Mesodermal cell (in vitro differentiated cells): ENCODE data around the gene CTLA4.

Source experiments
- H3K27ac ChIP-seq: 2 replicates; pipeline ENCODE4 v1.7.0; 2013; ENCODE audit warnings: mild to moderate bottlenecking, low read depth, low read length, moderate library complexity; ENCODE audit not compliant: severe bottlenecking
- H3K36me3 ChIP-seq: 2 replicates; pipeline ENCODE4 v1.7.1; 2013; ENCODE audit warnings: mild to moderate bottlenecking, low read length, moderate library complexity; ENCODE audit not compliant: control insufficient read depth, insufficient read depth
- H3K4me1 ChIP-seq: one replicate; pipeline ENCODE4 v1.7.1; 2013; ENCODE audit warnings: mild to moderate bottlenecking, low read length; ENCODE audit not compliant: insufficient read depth, control insufficient read depth, poor library complexity, severe bottlenecking
- H3K4me3 ChIP-seq: 2 replicates; pipeline ENCODE4 v1.7.0; 2013; ENCODE audit warnings: low read length, control low read depth, mild to moderate bottlenecking; ENCODE audit not compliant: insufficient read depth, poor library complexity, severe bottlenecking; ENCODE audit errors: extremely low read depth
- H3K9me3 ChIP-seq: 2 replicates; pipeline ENCODE4 v1.7.1; 2013; ENCODE audit warnings: mild to moderate bottlenecking, low read length, moderate library complexity; ENCODE audit not compliant: control insufficient read depth
- WGBS, 2 experiments: methylation state at CpG; one replicate each; pipeline ENCODE4 v1.1.5; 2013; ENCODE audit warnings: missing lambda C conversion rate in 2 of 2; ENCODE audit not compliant: insufficient coverage in 2 of 2; 5-methylcytosine and 5-hydroxymethylcytosine counted together

CTLA4 gene

DNA sequence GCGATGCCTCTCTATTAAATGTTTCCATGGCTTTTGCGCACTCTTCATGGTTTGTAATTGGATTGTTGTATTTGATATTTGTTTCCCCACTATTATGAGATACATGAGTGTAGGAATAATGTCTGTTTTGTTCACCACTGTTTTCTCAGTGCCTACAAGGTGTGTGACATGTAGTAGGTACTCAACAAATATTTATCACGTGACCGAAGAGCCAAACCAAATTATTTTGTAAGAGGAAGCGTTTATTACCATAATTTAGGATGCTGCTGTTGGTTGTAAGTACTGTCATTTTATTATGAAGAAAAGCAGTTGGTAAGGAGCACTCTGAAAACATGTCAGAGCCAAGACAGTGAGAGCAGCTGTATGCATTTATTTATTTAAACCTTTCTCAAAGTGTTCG is 32.2 kb upstream of the CTLA4 start:
- WGBS, 2 experiments: 96 to 98% methylated on average over 4 to 6 of the region's 6 CpGs
- Histone ChIP-seq H3K4me1 (no peaks in the 10 kb centered on the region), H3K36me3 (no peaks in the 10 kb centered on the region), H3K9me3 (no peaks in the 10 kb centered on the region), H3K27ac (no peak overlapping the region), H3K4me3 (no peak overlapping the region)

DNA sequence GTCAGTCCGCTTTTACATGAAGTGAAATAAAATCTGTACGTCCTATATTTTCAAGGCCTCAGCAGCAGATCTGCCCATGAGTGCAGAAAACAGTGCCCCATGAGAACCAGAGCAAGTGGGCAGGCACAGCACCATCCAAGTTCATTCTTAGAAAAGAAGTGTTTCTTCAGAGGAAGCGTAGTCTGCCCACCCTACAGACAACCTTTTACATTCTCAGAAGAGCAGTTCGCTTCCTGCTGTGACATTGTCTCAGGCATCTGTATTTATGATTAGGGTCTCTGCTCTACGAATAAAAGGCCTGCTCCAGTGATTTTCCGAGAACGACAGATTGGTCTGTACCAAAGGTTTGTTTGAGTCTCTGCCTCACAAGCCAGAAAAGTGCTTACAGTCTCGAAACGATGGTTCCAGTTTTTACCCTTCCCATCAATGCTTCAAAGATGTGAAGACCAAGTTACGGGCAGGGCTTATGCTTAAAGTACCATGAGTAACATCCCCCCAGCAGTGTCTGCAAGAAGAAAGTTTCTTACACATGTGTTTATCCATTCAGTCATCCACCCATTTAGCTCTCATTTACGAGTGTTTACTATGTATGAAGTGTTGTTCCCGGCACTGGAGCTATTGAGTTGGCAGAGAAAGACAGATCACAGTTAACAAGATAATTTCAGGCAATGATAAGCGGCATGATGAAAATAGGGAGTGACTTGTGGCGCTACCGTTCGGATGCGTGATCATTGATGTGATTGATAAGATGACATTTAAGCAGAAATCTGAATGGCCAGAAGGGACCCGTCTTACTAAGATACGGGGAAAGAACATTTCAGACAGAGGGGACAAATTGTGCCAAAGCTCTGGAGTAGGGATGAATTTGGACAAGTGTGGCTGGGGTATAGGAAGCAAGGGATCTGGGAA is 31.4 kb upstream of the CTLA4 start:
- Histone ChIP-seq H3K27ac (no peak overlapping the region), H3K4me1 (no peaks in the 10 kb centered on the region), H3K9me3 (no peaks in the 10 kb centered on the region), H3K36me3 (no peaks in the 10 kb centered on the region), H3K4me3 (no peak overlapping the region)
- WGBS, 2 experiments: 92 to 97% methylated on average over 16 to 17 of the region's 19 CpGs

DNA sequence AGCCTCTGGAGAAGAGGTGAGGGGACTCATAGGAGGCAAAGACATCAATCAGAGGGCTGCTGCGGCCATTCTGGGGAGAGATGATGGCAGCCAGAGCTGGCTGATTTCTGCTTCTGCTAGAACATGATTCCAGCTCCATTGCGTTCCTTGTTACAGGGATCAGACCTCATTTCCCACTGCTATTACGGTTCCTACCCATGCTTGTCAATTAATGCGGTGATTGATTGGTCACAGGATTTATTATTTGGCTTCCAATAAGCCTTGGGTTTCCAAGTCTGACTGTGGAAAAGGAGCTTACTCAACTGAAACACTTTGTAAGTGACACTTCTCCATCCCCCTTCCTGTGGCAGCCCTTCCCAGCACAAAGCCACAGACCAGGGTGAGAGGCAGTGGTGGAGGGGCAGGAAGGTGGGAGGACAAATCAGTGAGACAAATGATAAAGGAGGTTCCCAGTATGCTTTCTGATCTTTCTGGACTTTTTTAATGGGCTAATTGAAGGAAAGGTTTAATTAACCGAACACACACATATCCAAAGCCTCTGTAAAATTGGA is 26.8 kb upstream of the CTLA4 start:
- no peak overlapping the region for H3K4me3 ChIP-seq
- WGBS, 2 experiments: 81 to 90% methylated on average over 2 to 4 of the region's 5 CpGs
- H3K4me1 ChIP-seq: no peaks in the 10 kb centered on the region
- H3K27ac ChIP-seq: no peak overlapping the region
- no peaks in the 10 kb centered on the region for H3K36me3 ChIP-seq
- no peaks in the 10 kb centered on the region for H3K9me3 ChIP-seq

DNA sequence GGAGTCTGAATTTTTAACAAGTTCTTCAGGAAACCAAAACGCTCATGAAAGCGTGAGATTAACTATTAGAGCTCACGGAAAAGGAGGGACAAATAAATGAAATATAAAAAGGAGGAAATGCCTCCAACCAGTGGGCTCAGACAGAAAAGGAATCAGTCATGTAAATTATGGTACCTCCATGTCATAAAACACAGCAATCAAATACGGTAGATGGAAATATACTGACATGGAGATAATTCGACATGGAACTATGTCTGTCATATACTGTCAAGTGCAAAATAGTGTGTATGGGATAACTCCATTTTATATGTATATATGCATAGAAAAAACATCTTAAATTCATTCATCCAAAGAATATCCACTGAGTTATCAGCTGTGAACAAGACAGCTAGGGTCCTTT is 25.9 kb upstream of the CTLA4 start:
- WGBS, 2 experiments: 96 to 100% methylated on average over 1 to 3 of the region's 5 CpGs
- no peak overlapping the region for H3K27ac ChIP-seq
- H3K4me1 ChIP-seq: no peaks in the 10 kb centered on the region
- H3K36me3 ChIP-seq: no peaks in the 10 kb centered on the region
- no peaks in the 10 kb centered on the region for H3K9me3 ChIP-seq
- no peak overlapping the region for H3K4me3 ChIP-seq

DNA sequence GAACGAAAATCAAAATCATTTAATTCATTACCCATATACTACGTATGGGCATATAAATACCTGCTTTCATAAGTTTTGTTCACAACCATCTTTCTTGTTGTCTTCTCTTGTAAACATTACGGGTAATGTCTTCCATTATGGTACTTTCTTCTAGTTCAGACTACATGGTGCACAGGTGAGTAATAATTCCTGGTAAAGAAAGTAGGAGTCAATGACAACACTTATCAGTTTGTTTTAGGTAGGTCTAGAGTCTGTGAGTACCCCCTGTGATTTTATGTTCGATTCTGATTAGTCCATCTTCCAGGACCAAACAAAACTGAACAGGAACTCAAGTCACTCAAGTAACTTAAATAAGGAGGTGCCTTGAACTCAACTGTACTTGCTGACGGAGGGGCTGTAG is 25.2 kb upstream of the CTLA4 start:
- WGBS, 2 experiments: 67 to 100% methylated on average over 2 of the region's 5 CpGs
- H3K4me3 ChIP-seq: no peak overlapping the region

DNA sequence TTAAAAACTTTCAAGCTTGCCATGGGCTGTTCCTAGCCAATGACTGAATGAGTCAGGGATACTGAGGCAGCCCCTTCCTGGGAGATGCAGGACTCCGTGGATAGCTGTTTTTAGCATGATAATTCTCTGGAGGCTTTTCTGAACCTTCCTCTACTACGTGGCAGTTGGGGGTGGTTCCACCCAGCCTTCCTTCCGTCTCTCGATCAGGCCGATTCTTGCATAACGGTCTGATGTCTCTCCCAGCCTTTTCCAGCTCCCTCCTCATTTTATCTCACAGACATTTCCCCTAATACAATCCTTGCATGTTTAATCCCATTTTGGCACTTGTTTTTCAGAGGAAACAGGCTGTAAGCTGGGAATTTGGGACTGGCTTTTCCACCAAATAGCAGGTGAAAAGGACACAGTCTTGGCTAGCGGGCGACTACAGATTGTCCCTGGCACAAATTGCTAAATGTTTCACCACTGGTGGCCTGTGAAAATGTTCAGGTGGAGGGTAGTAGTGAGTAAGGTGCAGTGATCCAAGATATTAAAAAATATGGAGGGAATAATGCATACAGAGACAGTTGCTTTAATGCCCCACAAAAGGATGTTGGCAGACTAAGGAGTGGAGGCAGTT is 21.0 kb upstream of the CTLA4 start:
- WGBS, 2 experiments: 92 to 94% methylated on average over 7 of the region's 8 CpGs
- Histone ChIP-seq H3K4me1 (no peaks in the 10 kb centered on the region), H3K27ac (no peak overlapping the region), H3K4me3 (no peak overlapping the region), H3K36me3 (no peaks in the 10 kb centered on the region), H3K9me3 (no peaks in the 10 kb centered on the region)

More for the DNA sequence above, 25.2 kb upstream of the CTLA4 start:
- H3K36me3 ChIP-seq: no peaks in the 10 kb centered on the region
- no peaks in the 10 kb centered on the region for H3K9me3 ChIP-seq
- no peaks in the 10 kb centered on the region for H3K4me1 ChIP-seq
- no peak overlapping the region for H3K27ac ChIP-seq

DNA sequence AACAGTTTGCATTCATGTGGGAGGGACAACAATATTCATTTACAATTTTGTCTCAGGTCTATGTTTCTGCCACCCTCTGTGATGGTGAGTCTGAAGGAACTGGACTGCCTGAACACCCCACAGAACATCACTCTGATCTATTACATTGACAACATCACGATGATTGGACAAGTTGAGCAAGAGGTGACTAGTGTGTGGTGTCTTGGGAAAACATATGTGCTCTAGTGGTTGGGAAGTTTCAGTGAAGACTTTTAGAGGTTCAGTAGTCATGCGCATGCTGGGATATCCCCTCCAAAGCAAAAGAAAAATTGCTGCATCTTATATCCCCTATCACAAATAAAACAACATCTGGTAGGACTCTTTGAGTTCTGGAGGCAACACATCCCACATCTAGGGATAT is 18.6 kb upstream of the CTLA4 start:
- Histone ChIP-seq H3K27ac (no peak overlapping the region), H3K9me3 (no peaks in the 10 kb centered on the region), H3K4me1 (no peaks in the 10 kb centered on the region), H3K4me3 (no peak overlapping the region), H3K36me3 (no peaks in the 10 kb centered on the region)
- WGBS, 2 experiments: no CpG with 5 or more reads among the region's 2 CpGs

DNA sequence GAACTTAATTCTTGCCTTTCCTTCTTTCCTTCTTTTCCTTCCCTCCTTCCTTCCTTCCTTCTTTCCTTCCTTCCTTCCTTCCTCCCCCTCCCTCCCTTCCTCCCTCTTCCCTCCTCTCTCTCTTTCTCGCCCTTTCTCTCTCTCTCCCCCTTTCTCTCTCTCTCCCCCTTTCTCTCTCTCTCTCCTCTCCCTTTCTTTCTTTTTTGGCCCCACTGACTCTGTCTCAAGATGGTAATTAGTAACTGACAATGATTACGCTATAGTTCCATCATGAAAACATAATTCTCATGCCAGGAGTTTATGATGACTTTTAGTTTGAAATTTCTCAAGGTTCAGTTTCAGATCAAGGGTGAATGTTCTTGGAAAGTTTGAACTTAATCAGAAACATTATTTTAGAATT is 14.8 kb upstream of the CTLA4 start:
- no peak overlapping the region for H3K27ac ChIP-seq
- WGBS, 2 experiments: no CpG with 5 or more reads among the region's 2 CpGs

DNA sequence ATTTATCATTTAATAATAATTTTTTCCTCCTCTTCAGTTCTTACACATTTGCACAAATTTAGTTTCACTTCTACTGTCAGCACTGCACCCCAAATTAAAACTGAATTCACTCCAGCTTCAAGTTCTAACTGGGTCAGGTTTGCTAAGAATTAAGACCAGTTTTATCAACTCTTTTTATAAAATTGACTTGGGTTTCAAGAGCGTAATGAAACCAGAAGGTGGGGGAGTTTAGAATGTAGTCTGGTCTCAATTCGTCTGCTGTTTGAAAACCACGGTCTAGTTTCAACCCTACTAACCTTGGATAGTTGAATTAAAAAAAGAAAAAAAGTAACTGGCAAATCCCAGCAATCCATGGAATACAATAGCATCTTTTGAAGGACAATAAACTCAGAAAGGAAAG is 14.3 kb upstream of the CTLA4 start:
- no peaks in the 10 kb centered on the region for H3K9me3 ChIP-seq
- WGBS, 2 experiments: 100% methylated on average over 1 of the region's 3 CpGs; no CpG with 5 or more reads in 1 of the 2 experiments
- H3K27ac ChIP-seq: no peak overlapping the region
- no peaks in the 10 kb centered on the region for H3K36me3 ChIP-seq
- H3K4me3 ChIP-seq: no peak overlapping the region
- no peaks in the 10 kb centered on the region for H3K4me1 ChIP-seq

More for the DNA sequence above, 14.8 kb upstream of the CTLA4 start:
- H3K36me3 ChIP-seq: no peaks in the 10 kb centered on the region
- no peaks in the 10 kb centered on the region for H3K4me1 ChIP-seq
- no peaks in the 10 kb centered on the region for H3K9me3 ChIP-seq
- no peak overlapping the region for H3K4me3 ChIP-seq

DNA sequence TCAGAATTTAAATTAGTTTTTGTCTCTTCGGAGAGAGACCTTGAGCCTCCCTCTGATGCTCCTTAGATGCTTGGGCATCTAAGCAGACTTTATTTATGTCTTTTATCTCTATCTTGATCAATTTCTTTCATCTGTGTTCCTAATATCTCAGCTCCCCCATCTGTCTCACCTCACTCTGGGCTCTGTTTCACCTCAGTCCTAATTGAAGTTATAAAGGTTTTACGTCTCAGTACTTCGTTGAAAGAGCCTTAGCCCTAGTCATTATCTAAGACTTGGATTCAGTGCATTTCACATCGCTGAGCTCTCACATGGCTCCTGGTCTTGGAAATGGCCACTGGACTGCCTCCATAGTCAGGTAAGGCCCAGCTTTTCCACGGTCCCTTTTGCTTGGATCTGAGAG is 13.8 kb upstream of the CTLA4 start:
- H3K9me3 ChIP-seq: no peaks in the 10 kb centered on the region
- no peak overlapping the region for H3K4me3 ChIP-seq
- WGBS, 2 experiments: 83 to 90% methylated on average over 4 to 5 of the region's 5 CpGs
- H3K27ac ChIP-seq: no peak overlapping the region
- no peaks in the 10 kb centered on the region for H3K36me3 ChIP-seq
- no peaks in the 10 kb centered on the region for H3K4me1 ChIP-seq

DNA sequence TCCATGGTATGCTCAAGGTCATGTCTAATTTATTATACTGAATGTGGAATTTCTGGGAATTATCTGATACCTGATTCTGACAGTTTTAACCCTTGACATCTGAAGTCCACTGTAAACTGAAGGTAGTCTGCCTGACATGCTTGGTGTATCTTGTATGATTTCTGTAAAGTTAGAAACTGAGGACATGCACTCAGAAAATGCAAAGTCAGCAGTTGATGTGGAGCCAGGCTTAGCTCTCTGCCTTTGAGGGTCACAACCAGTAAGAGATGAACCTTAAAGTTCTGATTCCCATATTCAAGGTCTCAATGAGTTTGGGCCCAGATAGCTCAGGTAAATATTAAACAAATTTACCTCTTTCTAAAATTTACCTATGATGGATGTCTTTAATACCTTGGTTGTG is 12.3 kb upstream of the CTLA4 start:
- H3K9me3 ChIP-seq: no peaks in the 10 kb centered on the region
- no peak overlapping the region for H3K4me3 ChIP-seq
- no peak overlapping the region for H3K27ac ChIP-seq
- H3K4me1 ChIP-seq: no peaks in the 10 kb centered on the region
- H3K36me3 ChIP-seq: no peaks in the 10 kb centered on the region
